ENCODE data around the gene CPSF4L.

CPSF4L gene

DNA sequence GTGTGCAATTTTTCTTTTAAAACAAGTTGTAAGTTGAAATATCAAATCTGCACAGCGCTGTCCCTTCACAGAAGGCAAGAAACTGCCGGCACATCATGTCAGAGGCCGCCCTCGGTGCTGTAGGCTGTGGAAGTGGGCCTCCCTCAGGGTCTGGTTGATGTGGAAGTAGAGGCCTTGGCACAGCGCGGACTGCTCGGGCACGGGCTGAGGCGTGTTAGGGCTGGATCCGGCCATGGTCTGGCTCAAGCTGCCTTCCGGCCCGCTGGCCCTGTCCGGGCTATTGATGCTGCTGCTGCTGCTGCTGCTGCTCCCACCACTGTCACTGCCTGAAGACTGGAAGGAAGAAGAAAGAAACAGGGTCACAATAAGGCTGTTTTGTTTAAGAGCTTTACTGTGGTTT, 52.2 kb downstream of the CPSF4L start:
- Histone ChIP-seq H3K4me1 (no peaks in the 10 kb centered on the region), H3K27me3 (no peaks in the 10 kb centered on the region), H3K4me3 (ENCODE audit: low read depth, low read length) (no peak overlapping the region), H3K36me3 (peaks cover 48% of the 10 kb centered on the region), H3K9me3 (no peaks in the 10 kb centered on the region)
- DNase-seq: no peak
- TF ChIP-seq, protein P1, sequence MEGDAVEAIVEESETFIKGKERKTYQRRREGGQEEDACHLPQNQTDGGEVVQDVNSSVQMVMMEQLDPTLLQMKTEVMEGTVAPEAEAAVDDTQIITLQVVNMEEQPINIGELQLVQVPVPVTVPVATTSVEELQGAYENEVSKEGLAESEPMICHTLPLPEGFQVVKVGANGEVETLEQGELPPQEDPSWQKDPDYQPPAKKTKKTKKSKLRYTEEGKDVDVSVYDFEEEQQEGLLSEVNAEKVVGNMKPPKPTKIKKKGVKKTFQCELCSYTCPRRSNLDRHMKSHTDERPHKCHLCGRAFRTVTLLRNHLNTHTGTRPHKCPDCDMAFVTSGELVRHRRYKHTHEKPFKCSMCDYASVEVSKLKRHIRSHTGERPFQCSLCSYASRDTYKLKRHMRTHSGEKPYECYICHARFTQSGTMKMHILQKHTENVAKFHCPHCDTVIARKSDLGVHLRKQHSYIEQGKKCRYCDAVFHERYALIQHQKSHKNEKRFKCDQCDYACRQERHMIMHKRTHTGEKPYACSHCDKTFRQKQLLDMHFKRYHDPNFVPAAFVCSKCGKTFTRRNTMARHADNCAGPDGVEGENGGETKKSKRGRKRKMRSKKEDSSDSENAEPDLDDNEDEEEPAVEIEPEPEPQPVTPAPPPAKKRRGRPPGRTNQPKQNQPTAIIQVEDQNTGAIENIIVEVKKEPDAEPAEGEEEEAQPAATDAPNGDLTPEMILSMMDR (IDR thresholded peaks at IDR 0.05; ENCODE audit: low read depth, low read length): no peak

DNA sequence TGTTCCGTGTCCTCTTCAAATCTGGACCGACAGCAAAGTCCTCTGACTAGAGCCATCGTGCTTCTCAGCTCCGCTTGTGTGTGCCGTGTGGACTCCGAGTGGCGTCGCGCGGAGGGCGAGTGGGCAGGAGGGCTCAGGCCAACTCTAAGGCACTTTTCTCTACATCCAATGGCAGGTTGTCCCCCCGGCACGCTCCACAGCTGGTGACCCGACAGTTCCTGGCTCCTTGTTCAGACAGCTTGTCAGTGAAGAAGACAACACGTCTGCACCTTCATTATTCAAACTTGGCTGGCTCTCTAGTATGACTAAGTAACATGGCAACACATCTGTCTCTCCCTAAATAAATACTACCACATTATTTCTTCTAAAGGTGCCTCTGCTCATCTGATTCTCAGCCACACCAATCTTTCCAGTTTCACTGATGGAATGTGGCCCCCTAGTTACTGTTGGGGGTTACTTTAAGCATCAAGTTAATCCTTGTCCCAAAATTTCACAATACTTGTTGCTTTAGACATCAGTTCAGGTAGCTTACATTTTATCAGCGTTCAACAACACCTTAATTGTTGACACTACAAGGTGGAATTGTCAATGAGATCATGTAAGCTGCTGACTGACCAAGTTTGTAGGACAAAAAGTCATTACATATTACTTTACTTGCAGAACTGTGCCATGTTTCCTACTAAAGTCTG, 53.4 kb downstream of the CPSF4L start:
- Histone ChIP-seq H3K4me3 (ENCODE audit: low read depth, low read length) (no peak overlapping the region), H3K36me3 (peaks cover 58% of the 10 kb centered on the region), H3K4me1 (no peaks in the 10 kb centered on the region; the same call in 1 of the 2 replicates), H3K9me3 (no peaks in the 10 kb centered on the region), H3K27me3 (no peaks in the 10 kb centered on the region)
- TF ChIP-seq, protein P1 (IDR thresholded peaks at IDR 0.05; ENCODE audit: low read depth, low read length): no peak
- DNase-seq: no peak

DNA sequence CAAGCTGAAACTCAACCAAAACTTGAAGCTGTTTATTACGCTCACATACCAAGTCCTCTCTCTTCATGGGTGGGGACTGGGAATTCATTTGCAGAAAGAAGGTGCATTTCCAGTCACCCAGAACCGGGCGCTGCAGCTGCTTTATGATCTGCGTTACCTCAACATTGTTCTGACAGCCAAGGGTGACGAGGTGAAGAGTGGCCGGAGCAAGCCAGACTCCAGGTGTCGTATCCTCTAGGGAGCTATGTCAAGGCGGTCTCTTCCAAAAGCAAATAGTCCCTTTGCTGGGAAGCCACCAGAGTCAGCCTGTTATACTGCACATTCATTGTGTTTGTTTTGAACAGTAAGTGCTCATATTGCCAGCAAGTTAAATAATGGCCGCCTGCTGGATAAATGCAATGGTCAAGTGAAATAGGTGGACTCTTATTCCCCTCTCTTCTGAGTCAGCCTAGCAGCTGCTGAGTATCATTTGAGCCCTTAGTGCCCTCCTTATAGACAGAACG, 56.2 kb downstream of the CPSF4L start:
- Histone ChIP-seq H3K36me3 (peaks cover 86% of the 10 kb centered on the region), H3K9me3 (no peaks in the 10 kb centered on the region), H3K4me1 (no peaks in the 10 kb centered on the region; the same call in none of the 2 replicates), H3K4me3 (ENCODE audit: low read depth, low read length) (no peak overlapping the region), H3K27me3 (no peaks in the 10 kb centered on the region)
- TF ChIP-seq, protein P1 (IDR thresholded peaks at IDR 0.05; ENCODE audit: low read depth, low read length): no peak
- no peak for DNase-seq

GRCh38 chr17:73203788-73204479, 57.7 kb downstream of the CPSF4L start:
- TF ChIP-seq, protein P1 (IDR thresholded peaks at IDR 0.05; ENCODE audit: low read depth, low read length): no peak
- Histone ChIP-seq H3K27me3 (no peaks in the 10 kb centered on the region), H3K4me1 (no peaks in the 10 kb centered on the region; the same call in none of the 2 replicates), H3K9me3 (no peaks in the 10 kb centered on the region), H3K36me3 (peaks cover 88% of the 10 kb centered on the region), H3K4me3 (ENCODE audit: low read depth, low read length) (no peak overlapping the region)
- DNase-seq: no peak

- Histone ChIP-seq H3K36me3 (peaks cover 88% of the 10 kb centered on the region), H3K4me3 (ENCODE audit: low read depth, low read length) (no peak overlapping the region), H3K9me3 (no peaks in the 10 kb centered on the region), H3K4me1 (no peaks in the 10 kb centered on the region; the same call in none of the 2 replicates), H3K27me3 (no peaks in the 10 kb centered on the region)
- TF ChIP-seq, protein P1 (IDR thresholded peaks at IDR 0.05; ENCODE audit: low read depth, low read length): no peak
- no peak for DNase-seq
Measured at GRCh38 chr17:73203135-73203787, 58.4 kb downstream of the CPSF4L start.
